Activated CD8-positive, alpha-beta memory T cell treated with anti-CD3 and anti-CD28 coated beads for 48 hours (primary cell): ENCODE measurements around the gene PLCB2.

Experiments
- DNase-seq, 3 experiments: peaks; one replicate each; pipeline ENCODE4 v3.0.0-alpha.2; 2020; ENCODE audit warnings: low read depth in 2 of 3, low spot score in 2 of 3

The PLCB2 gene

DNA sequence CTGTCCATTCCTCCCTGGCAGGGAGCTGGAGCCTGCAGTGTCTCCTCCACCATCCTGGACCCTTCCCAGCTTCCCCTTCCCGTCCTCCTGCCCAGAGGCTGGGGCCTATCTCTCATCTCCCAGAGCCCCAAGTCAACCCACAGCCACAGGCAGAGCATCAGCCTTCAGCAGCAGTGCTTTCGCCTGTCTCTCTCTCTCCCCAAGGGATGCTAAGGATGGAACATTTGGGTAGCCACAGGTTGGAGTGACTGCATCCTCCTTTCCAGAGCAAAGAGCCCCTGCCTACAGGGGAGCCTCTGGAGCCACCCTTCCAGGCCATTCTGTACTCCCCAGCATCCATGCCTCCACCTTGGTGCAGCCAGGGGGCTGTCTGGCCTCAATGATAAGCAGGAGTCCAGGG, 4.2 kb downstream of the PLCB2 start:
- no peak for DNase-seq

DNA sequence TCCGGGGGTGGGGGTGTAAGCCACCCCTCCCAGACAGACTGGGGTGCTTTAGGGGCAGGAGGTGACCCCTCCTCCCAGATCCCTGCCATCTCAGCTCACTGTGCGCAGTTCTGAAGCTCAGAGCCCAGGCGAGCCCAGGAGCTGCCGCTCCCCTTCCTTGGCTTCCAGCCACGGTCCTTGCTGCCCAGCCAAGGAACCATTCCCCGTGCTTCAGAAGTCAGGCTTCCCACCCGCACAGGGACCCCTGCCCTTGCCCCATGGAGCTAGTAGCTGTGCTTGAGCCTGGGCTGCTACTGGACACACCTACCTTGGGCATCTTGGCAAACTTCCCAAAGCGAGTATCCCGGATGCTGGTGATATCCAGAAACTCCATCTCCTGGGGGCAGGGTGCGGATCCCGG, 4.8 kb downstream of the PLCB2 start:
- no peak for DNase-seq

DNA sequence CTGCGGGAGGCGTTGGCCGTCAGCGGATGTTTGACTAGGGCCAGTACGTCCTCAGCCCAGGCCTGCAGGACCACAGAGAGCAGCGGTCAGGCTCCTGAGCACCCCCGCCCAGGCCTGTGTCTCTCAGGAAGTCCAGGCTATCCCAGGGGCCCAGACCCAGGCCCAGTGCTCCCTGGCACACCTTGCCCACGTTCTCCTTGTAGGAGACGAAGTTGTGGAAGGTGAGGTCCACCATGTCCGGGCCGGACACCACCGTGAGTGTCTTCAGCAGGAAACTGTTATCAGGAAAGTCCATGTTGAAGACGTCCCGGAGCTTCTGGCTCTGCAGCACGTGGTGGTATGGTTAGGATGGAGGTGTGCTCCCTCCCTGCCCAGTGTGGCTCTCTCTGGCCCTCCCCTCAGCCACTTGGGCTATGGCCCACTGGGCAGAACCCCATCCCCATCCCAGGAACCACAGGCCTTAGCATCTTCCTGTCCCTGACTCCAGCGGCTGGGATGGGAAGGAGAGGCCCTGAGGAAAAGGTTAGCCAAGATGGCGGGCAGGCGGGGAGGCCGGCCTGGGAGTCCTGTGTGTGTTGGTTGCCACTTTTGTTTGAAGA, 5.3 kb downstream of the PLCB2 start:
- no peak for DNase-seq

DNA sequence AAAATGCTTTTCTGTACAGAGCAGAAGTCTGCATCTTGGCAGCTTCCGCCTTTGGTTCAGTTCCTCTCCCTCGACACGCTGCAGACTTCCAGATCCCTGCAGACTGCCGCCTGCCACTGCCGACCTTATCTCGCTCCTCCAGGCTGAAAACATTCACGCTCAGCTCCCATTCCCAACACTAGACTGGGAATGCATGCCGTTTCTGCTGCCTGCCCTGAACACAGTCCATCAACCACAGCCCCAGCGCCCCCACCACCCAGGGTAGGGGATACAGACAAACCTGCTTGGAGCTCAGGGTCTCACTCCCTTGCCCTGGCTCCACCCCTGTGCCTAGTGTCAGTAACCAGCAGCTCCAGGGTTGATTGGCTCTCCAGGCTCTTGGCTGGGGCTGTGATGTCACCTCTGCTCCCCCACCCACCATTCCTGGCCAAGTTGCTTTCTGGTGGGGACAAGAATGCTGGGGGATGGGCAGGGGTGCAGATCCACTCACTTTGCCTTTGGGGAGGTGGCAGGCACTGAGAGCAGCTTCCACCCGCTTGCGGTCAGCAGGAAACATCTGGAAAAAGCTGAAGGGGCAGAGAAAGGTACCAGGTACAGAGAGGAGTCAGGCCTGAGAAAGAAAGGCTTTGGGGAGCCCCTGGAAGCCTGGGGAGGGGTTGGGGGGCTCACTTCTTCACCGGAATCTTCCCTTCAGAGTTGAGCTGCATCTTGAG, 6.1 kb downstream of the PLCB2 start:
- DNase-seq, result no peak

DNA sequence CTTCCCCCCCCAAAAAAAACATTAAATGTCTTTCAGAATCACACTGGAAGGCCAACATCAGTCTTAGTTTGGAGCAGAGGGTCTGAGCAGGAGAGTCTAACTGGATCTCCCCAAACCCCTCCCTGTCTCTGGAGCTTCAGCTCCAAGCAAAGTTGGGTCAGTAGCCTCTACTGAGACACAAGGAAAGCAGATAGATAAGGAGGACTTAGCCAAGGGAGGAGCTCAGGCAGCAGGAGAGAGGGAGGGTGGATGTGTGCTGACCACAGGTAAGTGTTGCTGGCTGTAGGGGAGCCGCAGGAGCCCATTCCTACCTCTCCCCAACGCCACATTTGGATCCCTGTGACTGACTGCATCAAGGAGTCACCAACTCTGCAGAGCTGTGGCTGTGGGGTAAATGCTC, 7.0 kb downstream of the PLCB2 start:
- no peak for DNase-seq

DNA sequence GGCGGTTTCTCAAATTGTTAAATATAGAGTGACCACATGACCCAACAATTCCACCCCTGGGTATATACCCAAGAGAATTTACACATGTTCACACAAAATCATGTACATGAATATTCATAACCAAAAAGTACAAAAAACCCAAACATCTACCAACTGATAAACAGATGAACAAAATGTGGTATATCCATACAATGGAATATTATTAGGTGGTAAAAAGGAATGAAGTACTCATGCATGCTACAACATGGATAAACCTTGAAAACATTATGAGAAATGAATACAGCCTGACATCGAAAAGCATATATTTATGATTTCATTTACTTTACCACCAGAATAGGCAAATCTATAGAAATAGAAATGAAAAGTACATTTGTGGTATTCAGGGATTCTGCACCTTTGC, 7.4 kb downstream of the PLCB2 start:
- no peak for DNase-seq

DNA sequence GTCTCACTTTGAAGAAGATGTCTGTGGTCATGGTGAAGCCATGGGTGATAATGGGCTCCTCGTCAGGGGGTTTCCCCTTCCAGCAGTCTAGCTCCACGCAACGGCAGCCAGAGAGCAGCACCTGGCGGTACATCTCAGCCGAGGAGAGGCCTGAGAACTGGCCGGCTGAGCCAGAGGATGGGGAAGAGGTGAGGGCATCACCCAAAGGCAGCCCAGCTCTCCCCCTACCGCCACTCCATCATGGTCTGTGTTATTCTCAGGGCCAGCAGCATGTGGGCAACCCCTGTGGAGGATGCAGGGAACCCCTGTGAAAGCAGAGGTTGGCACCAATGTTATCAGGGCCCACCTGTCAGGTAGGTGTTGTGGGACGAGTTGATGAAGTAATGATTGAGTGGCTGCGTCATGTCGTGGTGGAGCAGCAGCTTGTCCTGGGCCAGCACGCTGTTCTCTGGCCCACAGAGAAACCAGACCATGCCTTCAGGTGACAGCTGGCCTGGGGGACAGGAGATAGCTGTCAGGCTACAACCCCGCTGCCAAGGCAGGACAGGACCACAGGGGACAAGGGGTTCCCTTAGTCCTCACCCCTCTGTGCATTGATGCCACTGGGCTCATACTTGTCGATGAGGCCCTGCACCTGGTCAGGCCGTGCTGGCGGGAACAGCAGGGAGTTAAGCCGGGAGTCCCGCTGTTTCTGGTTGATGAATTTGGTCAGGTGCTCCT, 9.4 kb downstream of the PLCB2 start:
- DNase-seq, result no peak

DNA sequence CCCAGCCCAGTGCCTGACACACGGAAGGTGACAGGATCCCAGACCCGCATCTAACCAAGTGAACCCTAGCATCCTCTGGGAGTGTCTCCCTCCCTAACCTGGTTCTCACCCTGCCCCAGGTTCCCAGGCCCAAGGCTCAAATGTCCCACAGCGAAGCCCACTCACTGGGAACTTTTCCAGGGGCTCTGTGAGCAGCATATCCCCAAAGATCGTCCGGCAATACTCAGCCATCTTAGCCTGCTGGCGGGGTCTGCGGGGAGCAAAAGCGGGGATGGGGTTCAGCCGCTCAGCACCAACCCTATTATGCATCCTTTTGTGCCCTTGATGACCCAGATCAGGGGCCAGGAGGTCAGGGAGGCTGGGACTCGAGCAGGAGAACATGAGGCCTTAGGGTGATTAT, 10.4 kb downstream of the PLCB2 start:
- DNase-seq, result no peak

DNA sequence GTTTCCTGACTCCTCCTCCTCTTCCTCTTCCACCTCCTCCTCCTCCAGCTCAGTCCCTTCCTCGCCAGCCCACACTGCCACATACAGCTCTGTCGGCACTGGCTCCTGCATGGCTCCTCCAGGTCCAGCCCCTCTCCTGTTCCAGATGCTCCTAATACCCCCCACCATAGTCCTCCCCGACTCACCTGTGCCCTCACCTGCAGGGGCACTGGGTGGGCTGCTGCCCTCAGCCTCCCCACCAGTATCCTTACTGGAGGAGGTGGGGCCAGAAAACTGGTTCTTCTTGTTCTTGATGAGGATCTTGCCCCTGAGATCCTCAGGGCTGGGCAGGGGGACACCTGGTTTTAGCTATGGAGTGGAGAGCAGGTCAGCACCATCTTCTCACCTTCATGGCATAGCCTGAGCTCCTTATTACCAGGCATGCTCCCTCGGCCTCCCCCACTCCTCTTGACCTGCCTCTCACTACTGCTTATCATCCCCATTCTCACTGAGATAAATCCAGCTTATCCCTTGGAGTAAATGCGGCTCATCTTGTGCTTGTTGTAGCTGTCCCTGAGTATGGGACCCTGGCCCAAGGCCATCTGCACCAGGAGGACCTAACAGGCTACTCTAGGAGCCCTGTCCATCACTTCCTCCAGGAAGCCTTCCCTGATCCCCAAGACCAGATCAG, 11.0 kb downstream of the PLCB2 start:
- no peak for DNase-seq

DNA sequence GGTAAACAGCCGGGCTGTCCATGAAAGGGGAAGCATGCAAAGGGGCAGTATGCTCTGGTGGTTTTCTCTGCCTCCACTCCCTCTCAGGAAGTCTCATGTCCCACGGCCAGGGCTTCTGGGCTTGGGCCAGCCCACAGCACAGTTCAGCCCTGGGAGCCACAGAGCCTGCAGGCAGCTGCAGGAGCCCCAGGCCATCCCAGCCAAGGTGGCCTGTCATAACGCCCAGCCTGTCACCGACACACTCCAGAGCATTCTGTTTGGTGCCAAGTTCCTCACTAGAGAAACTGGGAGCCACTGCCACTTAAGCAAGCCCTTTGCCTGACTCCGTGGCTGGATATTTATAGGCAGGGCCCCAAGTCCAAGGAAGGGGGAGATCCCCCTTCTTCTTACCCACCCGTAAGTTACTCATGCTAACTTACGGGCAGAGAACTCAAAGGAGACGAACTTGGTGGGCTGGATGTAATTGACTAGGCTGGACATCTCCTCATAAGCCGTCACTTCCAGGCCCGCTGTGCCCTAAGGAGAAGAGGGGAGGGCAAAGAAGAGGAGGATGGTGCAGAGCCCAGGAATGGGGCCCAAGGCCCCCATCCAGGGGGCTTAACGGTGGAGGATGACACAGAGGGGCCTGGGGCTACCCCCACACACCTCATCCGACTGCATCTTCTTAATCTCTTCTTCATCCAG, 11.7 kb downstream of the PLCB2 start:
- no peak for DNase-seq

DNA sequence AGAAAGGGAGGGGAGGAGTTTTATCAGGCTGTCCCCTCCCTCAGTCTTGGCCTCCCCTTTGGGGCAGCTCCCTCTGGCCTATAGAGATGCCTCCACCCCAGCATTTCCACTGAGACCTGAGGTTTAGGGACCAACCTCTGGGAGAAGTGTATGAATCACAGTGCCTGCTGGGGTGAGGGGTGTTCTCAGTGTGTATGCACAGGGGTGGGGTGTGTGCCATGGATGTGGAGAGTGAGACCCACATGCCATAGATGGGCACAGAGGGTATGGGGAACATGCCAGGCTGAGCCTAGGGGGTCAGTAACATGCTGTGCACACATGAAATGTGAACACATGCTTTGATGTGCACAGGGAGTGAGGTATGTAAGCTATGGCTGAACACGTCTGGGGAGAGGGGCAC, 12.4 kb downstream of the PLCB2 start:
- DNase-seq, result no peak

DNA sequence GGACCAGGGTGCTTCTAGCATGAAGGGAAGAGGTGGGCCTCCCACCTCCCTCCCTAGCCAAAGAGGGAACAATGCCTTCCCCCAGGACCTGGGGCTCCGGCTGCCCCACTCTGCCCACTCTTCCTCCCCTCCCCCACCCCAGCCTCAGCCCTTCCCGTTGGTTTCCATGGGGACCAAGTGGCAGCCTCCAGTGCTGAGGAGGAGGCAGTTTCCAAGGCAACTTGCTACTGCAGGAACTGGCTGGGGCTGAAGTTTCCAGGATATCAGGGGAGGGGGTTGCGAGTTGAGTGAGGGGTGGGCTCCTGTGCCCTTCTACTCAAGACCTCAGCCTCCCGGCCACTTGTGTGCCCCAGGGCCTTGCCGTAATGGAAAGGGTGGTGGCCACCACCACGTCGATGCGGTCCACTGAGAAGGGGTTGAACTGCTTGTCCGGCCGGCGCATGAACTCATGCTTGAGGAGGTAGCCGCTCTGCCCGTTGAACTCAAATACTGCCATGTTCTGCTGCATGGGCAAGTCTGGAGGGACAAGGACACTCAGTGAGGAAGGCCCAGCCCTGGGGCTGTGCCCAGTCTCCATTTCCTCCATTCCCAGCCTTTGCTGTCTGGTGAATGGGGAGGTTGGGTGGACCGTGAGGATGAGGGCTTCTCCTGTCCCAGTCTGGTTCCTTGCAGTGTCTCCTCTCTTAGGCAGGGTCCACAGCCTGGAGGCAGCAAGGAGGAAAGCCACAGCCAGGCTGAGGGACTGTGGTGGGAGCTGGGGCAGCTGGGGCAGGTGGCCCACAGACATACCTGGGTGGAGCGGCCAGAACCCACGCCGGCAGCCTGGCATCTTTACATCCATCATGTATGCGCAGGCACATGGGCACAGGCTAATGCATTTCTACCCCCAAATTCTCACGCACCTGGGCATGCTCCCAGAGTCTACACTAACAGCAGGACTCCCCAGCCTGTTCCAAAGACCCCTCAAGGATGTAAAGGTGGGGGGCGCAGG, 13.5 kb downstream of the PLCB2 start:
- no peak for DNase-seq

DNA sequence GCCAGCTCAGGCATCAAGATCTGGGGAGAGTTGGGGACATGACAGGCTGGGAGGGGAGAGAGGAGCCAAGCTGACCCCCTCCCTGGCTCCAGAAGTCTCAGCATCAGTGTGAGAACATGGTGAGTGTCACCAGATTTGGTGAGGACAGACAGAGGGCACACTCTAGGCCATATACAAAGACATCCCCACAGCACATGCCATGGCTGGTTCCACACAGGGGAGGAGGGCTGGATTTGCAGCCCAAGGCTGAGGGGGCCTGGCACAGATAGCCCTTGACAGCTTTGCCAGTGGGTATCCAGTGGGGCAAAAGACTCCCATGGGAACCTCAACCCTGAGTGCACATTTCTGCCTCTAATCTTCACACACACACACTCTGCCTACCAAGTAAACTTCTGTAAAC, 14.7 kb downstream of the PLCB2 start:
- no peak for DNase-seq

DNA sequence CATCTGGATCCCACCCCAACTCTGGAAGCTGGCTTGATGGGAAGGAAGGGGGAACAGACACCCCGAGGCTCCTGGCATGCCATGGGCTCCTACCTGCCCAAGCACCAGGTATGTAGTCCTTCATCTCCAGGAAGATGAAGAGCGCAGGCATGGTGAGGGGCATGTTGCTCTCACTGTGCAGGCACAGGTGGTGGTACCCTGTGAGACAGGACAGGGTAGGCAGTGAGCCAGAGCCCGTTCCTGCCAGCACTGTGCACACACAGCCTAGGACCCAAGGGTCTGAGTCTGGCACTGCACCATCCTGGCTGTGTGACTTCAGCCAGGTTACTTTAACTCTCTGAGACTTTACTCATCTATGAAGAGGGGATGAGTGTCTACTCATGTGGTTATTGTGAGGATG, 15.5 kb downstream of the PLCB2 start:
- DNase-seq, result no peak

DNA sequence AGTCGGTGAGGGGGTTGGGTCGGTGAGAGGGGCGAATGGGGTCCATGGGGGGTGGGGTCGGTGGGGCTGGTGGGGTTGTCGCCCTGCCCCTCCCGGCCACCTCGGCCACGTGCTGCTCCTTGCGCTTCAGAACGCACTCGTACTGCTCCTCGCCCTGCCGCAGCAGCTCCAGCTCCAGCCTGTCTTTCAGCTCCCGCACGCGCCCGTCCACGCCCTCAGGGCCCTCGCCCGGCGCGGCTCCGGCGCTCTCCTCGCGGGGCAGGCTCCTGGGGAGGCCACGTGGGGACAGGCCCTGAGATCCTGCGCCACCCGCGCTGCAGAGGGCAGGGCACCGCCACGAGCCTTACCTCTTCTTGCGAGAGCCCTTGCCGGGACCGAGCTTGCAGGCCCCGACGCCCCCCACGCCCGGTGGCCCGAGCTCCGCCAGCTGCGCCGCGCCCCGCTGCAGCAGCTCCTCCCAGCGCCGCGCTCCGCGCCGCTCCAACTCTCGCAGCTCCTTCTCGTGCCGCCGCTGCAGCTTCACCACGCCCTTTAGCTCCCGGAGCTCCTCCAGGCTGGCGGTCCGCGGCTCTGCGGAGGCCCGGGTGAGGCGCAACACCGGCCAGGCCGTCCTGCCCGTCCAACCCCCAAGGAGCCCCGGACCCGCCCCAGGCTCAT, 16.7 kb downstream of the PLCB2 start:
- DNase-seq, result no peak

DNA sequence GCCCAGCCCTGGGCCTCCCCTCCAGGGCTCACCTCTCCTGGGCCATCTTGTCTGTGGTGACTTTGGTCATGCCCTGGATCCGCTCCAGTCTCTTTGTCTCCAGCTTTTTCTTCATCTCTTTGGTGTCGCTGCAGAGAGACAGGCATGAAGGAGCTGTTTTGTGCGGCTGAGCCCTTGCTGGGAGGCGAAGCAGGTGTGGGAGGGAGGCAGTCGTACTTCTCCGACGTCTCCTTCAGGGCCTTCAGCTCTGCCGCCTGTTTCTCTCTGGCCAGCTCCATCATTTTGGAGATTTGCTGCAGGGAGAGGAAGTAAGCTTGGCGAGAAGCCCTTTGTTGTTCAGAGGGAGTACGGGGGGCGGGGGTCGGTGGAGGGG, 17.2 kb downstream of the PLCB2 start:
- no peak for DNase-seq

DNA sequence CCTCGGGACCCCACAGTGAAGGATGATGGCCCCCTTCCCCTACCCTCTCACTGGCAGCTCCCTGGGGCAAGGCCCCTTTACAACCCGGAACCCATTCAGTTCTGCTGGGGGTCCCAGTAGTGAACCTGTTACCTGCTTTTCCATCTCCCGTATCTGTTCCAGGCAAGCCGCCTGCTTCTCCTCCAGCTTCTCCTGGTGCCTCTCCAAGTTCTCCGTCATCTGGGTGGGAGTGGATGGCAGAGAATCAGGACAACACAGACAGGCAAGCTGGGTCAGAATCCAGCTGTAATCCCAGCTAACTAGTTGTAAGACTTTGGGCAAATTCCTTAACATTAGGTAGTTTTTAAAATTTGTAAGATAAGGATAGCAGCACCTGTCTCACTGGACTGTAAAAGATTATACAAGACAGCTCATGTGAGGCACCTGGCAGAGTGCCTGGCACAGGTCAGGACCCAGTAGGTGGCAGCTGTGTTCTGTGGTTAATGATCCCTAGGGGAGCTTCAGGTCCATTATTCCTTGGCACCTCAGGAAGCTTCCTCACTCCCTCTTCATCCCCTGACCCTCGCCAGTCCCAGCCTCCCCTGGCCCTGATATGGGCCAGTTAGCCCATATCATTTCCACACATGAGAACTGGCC, 18.5 kb downstream of the PLCB2 start:
- no peak for DNase-seq

DNA sequence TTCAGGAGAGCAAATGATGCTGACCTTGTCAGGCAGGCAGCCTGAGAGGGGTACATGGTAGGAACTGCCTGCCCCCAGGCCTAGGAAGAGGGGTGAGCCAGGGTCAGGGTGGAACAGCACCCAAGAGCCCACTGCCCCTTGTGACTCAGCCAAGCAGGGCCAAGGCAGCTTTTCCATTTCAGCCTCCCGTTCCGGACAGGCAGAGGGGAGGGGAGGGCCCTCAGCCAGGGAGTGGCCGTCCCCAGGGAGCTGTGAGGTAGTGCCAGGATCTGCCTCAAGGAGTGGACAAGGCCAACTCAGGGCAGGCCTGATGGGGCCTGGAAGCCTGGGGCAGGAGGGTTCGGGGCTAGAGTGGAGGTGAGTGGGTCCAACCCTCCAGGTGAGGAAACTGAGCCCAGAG, 19.8 kb downstream of the PLCB2 start:
- DNase-seq, result no peak

DNA sequence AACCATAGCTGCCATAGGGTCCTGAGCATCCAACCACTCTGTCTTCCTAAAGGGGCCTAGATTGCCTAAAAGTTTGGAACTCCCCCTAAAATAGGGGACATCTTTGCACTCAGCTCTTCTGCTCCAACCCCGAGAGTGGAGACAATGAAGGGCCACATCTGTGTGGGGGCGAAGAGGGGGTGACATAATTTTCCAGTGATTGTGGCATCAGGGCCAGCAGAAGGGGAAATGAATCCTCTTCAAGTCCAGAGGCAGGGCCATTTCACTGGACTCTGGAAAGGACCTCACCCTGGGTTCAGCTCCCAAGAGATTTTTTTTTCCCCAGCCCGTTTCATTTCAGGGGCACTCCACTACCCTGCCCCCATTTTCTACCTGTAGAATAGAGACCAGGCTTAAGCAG, 20.2 kb downstream of the PLCB2 start:
- DNase-seq, result no peak
